Measurements from ENCODE around the gene MST1R.
A peak's percentile ranks its signal among the peaks of the same experiment; 100 is the strongest.

Gene MST1R

DNA sequence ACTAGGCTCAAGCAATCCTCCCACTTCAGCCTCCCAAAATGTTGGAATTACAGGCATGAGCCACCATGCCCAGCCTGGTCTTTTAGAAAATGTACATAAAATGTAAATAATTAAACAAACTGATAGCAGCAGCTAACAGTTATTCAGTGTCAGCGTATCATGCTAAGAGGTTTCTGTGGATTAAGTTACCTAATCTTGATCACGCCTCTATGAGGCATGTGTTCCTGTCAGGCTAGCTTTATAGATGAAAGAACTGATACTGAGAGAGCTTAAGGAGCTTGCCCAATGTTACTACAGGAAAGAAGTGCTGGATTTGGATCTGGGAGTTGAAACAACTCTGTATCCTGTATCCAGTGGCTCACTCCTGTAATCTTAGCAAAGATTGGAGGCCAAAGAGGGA is 11.2 kb upstream of the MST1R start:
- H3K9me3 ChIP-seq (ENCODE audit: severe bottlenecking), result no peaks in the 10 kb centered on the region
- no peaks in the 10 kb centered on the region for H3K27me3 ChIP-seq (ENCODE audit: insufficient read depth, low read depth, severe bottlenecking)
- H3K4me3 ChIP-seq (ENCODE audit: low read depth, low read length), result no peak overlapping the region
- peak overlapping the region; percentile 66 for H3K27ac ChIP-seq
- peak; percentile 32 for DNase-seq
- TF ChIP-seq, protein P1, sequence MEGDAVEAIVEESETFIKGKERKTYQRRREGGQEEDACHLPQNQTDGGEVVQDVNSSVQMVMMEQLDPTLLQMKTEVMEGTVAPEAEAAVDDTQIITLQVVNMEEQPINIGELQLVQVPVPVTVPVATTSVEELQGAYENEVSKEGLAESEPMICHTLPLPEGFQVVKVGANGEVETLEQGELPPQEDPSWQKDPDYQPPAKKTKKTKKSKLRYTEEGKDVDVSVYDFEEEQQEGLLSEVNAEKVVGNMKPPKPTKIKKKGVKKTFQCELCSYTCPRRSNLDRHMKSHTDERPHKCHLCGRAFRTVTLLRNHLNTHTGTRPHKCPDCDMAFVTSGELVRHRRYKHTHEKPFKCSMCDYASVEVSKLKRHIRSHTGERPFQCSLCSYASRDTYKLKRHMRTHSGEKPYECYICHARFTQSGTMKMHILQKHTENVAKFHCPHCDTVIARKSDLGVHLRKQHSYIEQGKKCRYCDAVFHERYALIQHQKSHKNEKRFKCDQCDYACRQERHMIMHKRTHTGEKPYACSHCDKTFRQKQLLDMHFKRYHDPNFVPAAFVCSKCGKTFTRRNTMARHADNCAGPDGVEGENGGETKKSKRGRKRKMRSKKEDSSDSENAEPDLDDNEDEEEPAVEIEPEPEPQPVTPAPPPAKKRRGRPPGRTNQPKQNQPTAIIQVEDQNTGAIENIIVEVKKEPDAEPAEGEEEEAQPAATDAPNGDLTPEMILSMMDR (IDR thresholded peaks at IDR 0.05; ENCODE audit: low read depth, low read length), result no peak
- H3K36me3 ChIP-seq, result peaks cover 8% of the 10 kb centered on the region

DNA sequence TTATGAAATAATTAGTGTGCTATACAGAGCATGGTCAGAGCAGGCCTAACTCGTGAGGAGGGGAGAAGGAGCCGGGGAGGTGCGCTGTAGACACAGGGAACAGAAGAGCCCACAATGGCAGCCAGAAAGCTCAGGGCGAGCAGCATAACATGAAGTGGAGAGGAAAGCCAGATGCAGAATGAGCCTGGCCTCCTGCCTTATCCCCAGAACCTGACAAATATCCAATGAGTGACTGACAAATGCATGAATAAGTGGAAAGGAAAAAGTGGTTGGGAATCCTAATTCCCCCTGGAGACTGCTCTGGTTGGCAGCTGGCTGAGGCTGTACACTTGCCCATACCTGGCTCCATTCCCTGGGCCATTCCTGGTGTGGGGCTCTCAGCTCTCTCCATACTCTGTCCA is 9.2 kb upstream of the MST1R start:
- no peak overlapping the region for H3K4me3 ChIP-seq (ENCODE audit: low read depth, low read length)
- DNase-seq, result peak; percentile 72
- H3K27me3 ChIP-seq (ENCODE audit: insufficient read depth, low read depth, severe bottlenecking), result no peaks in the 10 kb centered on the region
- TF ChIP-seq, protein P1 (IDR thresholded peaks at IDR 0.05; ENCODE audit: low read depth, low read length), result no peak
- H3K36me3 ChIP-seq, result peaks cover 8% of the 10 kb centered on the region
- no peaks in the 10 kb centered on the region for H3K9me3 ChIP-seq (ENCODE audit: severe bottlenecking)
- H3K27ac ChIP-seq, result peak overlapping the region; percentile 31; the same call in 1 of the 2 replicates

DNA sequence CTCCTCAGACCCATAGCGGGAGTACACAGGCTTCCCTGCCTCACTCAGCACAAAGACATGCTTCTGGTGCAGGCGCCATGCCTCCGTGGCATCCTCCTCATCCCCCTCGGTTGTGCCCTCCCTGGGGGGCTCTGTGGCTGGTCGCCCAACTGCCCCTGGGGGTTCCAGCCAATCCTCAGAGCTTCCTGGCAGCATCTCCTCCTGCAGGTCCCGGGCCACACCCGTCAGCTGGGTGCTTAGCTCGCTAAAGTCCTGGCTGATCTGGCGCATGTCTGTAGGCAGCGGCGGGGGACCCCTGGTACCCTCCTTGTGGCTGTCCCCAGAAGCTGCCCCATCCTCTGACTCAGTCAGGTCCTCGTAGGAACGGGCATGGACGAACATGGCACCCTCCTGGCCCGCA is 7.9 kb upstream of the MST1R start:
- TF ChIP-seq, protein P1 (IDR thresholded peaks at IDR 0.05; ENCODE audit: low read depth, low read length), result no peak
- H3K9me3 ChIP-seq (ENCODE audit: severe bottlenecking), result no peaks in the 10 kb centered on the region
- no peak overlapping the region for H3K27ac ChIP-seq
- H3K27me3 ChIP-seq (ENCODE audit: insufficient read depth, low read depth, severe bottlenecking), result no peaks in the 10 kb centered on the region
- DNase-seq, result no peak
- no peak overlapping the region for H3K4me3 ChIP-seq (ENCODE audit: low read depth, low read length)
- H3K36me3 ChIP-seq, result peaks cover 8% of the 10 kb centered on the region

DNA sequence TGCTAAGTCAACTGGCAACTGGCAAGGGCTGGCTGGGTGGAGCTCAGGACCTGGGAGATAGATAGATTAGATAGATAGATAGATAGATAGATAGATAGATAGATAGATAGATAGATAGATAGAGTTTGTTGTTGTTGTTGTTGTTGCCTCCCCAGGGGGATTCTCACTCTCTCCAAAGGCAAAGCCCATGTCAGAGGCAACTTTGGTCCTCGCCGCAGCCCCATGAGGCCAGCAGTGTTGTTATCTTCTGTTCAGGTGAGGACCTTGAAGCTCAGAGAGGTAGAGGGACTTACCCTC is 7.4 kb upstream of the MST1R start:
- H3K27me3 ChIP-seq (ENCODE audit: insufficient read depth, low read depth, severe bottlenecking), result no peaks in the 10 kb centered on the region
- no peaks in the 10 kb centered on the region for H3K9me3 ChIP-seq (ENCODE audit: severe bottlenecking)
- TF ChIP-seq, protein P1 (IDR thresholded peaks at IDR 0.05; ENCODE audit: low read depth, low read length), result no peak
- no peak overlapping the region for H3K4me3 ChIP-seq (ENCODE audit: low read depth, low read length)
- no peak overlapping the region for H3K27ac ChIP-seq
- DNase-seq, result no peak
- peaks cover 8% of the 10 kb centered on the region for H3K36me3 ChIP-seq

DNA sequence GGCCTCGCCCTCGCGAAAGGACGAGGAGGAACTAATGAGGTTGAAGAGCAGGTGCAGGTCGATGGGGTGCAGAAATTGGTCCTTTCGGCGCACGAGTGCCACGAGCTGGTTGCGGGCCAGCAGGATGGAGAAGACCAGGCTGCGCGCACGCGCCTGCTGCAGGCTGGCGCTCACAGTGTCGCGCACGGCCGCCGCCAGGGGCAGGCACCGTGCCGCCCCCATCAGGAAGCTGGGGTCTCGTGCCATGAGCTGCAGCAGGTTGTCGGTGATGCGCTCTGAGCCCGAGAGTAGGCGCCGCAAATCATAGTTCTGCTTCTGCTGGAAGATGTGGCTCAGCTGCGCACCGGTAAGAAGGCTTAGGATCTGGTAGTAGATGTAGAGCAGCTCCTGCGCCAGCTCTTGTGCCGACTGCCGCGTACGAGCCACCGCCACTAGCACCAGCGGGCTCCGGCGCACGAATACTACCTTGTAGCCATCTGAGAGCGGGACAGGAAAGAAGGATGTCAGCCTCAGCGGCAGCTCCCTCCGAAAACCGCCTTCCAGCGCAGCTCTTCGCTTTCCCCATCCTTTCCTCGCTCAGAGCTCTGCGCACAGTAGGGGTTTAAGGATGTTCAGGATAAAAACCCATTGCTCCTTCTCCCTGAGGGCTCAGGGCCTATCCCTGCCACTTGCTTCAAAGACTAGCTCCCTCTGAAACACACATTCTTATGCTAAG is 6.9 kb upstream of the MST1R start:
- Histone ChIP-seq H3K36me3 (peaks cover 8% of the 10 kb centered on the region), H3K9me3 (ENCODE audit: severe bottlenecking) (no peaks in the 10 kb centered on the region), H3K27ac (no peak overlapping the region), H3K4me3 (ENCODE audit: low read depth, low read length) (no peak overlapping the region), H3K27me3 (ENCODE audit: insufficient read depth, low read depth, severe bottlenecking) (no peaks in the 10 kb centered on the region)
- DNase-seq, result no peak
- TF ChIP-seq, protein P1 (IDR thresholded peaks at IDR 0.05; ENCODE audit: low read depth, low read length), result no peak
